Erythroblast (primary cell): ENCODE data around the gene UBASH3A.
A peak's percentile ranks its signal among the peaks of the same experiment; 100 is the strongest.
"Not testable (repeated sequence)": the region's sequence is repeated elsewhere in the genome, so short reads cannot be mapped to it uniquely, and the experiment has no call there.

Experiments used
- DNase-seq, 2 experiments: peaks; one replicate each; lab custom pipeline; 2025; lab: John Stamatoyannopoulos, UW
- GATA1 ChIP-seq: IDR thresholded peaks from 2 replicates; pipeline ENCODE4 v1.6.1; 2011; ENCODE audit warnings: low read depth, mild to moderate bottlenecking, control low read depth, low read length, moderate library complexity
- POLR2A ChIP-seq: IDR thresholded peaks from 2 replicates; pipeline ENCODE4 v1.6.1; 2011; ENCODE audit warnings: mild to moderate bottlenecking, low read length

UBASH3A gene

GRCh38 chr21:42467140-42467983 lies 63.7 kb downstream of the UBASH3A start:
- DNase-seq = peak; percentile 40 to 47
- TF ChIP-seq GATA1 (no peak), POLR2A (no peak)

- DNase-seq = peak in 1 of 2 experiments; percentile 10
- TF ChIP-seq POLR2A = no peak
- TF ChIP-seq GATA1 = no peak
Observed at GRCh38 chr21:42468491-42469131, 64.9 kb downstream of the UBASH3A start.

- TF ChIP-seq POLR2A (no peak), GATA1 (no peak)
- no peak for DNase-seq
Observed at GRCh38 chr21:42469272-42469671, 65.6 kb downstream of the UBASH3A start.

GRCh38 chr21:42469726-42470125 lies 66.0 kb downstream of the UBASH3A start:
- DNase-seq = not testable (repeated sequence)

- TF ChIP-seq POLR2A (no peak), GATA1 (no peak)
- no peak for DNase-seq
Observed at GRCh38 chr21:42471206-42471605, 67.5 kb downstream of the UBASH3A start.

- DNase-seq = no peak
- TF ChIP-seq GATA1 = no peak
- TF ChIP-seq POLR2A = no peak
Observed at GRCh38 chr21:42471716-42472330, 68.1 kb downstream of the UBASH3A start.

GRCh38 chr21:42472521-42472920 lies 68.8 kb downstream of the UBASH3A start:
- no peak for TF ChIP-seq GATA1
- TF ChIP-seq POLR2A = no peak
- DNase-seq = no peak

- no peak for DNase-seq
- TF ChIP-seq GATA1 = no peak
- no peak for TF ChIP-seq POLR2A
Observed at GRCh38 chr21:42473498-42474042, 69.9 kb downstream of the UBASH3A start.

- DNase-seq = no peak
- no peak for TF ChIP-seq GATA1
- no peak for TF ChIP-seq POLR2A
Observed at GRCh38 chr21:42474043-42474831, 70.5 kb downstream of the UBASH3A start.

- no peak for TF ChIP-seq GATA1
- TF ChIP-seq POLR2A = no peak
- no peak for DNase-seq
Observed at GRCh38 chr21:42475036-42475435, 71.3 kb downstream of the UBASH3A start.

GRCh38 chr21:42475526-42476387 lies 72.1 kb downstream of the UBASH3A start:
- TF ChIP-seq POLR2A (no peak), GATA1 (no peak)

More at GRCh38 chr21:42475526-42476387, 72.1 kb downstream of the UBASH3A start:
- no peak for DNase-seq
